Keratinocyte (primary cell): ENCODE results near the gene GTF2IRD1.
"Not testable (repeated sequence)": the region's sequence is repeated elsewhere in the genome, so short reads cannot be mapped to it uniquely, and the experiment has no call there.

Experiments used
- EZH2 ChIP-seq: IDR thresholded peaks from one replicate; pipeline ENCODE4 v1.6.1; 2012; ENCODE audit warnings: inconsistent platforms, mild to moderate bottlenecking, low read length, moderate library complexity
- TF ChIP-seq, protein P1 (sequence below), 3 experiments: IDR thresholded peaks in 1 of 3; conservative IDR thresholded peaks in 1 of 3; optimal IDR thresholded peaks in 1 of 3; 2 replicates in 2 of 3; 3 replicates in 1 of 3; pipeline versions ENCODE3 to v1.5.1; 2011; ENCODE audit warnings: low read length in 3 of 3, mild to moderate bottlenecking in 3 of 3, moderate library complexity in 2 of 3, control low read depth in 1 of 3, inconsistent platforms in 1 of 3; ENCODE audit not compliant: insufficient read depth in 2 of 3; ENCODE audit errors: extremely low read depth in 1 of 3

DNA sequence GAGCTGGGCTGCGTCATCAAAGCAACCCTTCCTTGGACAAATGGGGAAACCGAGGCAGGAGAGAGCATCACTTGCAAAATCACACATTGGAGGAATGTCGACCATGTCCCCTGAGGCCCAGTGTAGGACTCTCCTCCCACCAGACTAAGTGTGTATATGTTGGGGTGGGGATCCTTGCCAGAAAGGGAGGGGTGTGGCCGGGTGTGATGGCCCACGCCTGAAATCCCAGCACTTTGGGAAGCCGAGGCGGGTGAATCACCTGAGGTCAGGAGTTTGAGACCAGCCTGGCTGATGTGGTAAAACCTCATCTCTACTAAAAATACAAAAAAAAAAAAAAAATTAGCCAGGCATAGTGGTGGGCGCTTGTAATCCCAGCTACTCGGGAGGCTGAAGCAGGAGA is 23.3 kb upstream of the GTF2IRD1 start:
- TF ChIP-seq, protein P1, sequence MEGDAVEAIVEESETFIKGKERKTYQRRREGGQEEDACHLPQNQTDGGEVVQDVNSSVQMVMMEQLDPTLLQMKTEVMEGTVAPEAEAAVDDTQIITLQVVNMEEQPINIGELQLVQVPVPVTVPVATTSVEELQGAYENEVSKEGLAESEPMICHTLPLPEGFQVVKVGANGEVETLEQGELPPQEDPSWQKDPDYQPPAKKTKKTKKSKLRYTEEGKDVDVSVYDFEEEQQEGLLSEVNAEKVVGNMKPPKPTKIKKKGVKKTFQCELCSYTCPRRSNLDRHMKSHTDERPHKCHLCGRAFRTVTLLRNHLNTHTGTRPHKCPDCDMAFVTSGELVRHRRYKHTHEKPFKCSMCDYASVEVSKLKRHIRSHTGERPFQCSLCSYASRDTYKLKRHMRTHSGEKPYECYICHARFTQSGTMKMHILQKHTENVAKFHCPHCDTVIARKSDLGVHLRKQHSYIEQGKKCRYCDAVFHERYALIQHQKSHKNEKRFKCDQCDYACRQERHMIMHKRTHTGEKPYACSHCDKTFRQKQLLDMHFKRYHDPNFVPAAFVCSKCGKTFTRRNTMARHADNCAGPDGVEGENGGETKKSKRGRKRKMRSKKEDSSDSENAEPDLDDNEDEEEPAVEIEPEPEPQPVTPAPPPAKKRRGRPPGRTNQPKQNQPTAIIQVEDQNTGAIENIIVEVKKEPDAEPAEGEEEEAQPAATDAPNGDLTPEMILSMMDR (optimal IDR thresholded peaks at IDR 0.05 in 1 of 3, IDR thresholded peaks at IDR 0.05 in 1 of 3, conservative IDR thresholded peaks at IDR 0.05 in 1 of 3; ENCODE audit: extremely low read depth in 1 of 3, insufficient read depth in 2 of 3, low read length in 3 of 3): not testable (repeated sequence)
- not testable (repeated sequence) for TF ChIP-seq EZH2
